ENCODE measurements around the gene LGSN.

DNA sequence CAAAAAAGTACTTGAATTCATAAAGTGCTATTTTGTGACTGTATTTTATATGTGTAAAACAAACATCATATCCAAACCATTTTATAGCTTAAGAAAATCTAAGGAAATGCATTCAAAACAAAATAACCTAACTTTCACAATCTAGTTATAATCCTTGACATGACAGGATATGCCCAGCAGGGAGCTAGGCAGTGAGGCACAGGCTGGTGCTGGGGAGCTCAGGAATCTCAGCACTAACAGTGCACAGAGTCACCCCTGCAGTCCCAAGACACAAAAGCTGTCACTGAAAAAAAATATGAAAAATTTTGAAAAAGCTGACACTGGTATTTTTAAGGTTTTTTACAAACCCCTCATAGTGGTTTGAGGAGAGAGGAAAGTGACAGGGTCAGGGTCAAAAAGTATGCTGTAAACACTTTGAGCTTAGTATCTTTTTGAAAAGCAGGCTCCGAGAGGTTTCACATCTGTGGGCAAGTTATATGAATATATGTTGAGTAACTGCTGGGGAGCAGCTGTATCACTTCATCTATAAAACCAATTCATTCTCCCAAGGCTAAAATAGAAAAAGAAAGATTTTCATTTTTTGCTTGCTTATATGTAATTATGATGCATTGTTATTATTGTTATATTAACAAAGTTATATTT, 24.1 kb downstream of the LGSN start:
- no peak for TF ChIP-seq CTCF (IDR thresholded peaks at IDR 0.05 in 2 of 3, conservative IDR thresholded peaks at IDR 0.05 in 1 of 3; ENCODE audit: control insufficient read depth in 2 of 3, extremely low read depth in 1 of 3, insufficient read depth in 1 of 3, low read depth in 3 of 3, low read length in 3 of 3)
- TF ChIP-seq IKZF1 (conservative IDR thresholded peaks at IDR 0.05) = no peak
- no peak for TF ChIP-seq POLR2A (IDR thresholded peaks at IDR 0.05; ENCODE audit: low read depth, low read length)
- no peak for TF ChIP-seq NFYA (IDR thresholded peaks at IDR 0.05; ENCODE audit: borderline replicate concordance, low read depth, low read length)
- no peak for TF ChIP-seq E2F4 (IDR thresholded peaks at IDR 0.05; ENCODE audit: low read depth, low read length)
- TF ChIP-seq NR2C1 (IDR thresholded peaks at IDR 0.05) = no peak
- no peak for TF ChIP-seq ETV6 (conservative IDR thresholded peaks at IDR 0.05 in 1 of 2, IDR thresholded peaks at IDR 0.05 in 1 of 2; ENCODE audit: borderline replicate concordance in 1 of 2, low read depth in 1 of 2)
- TF ChIP-seq PRDM15 (CRISPR knock-in tag; IDR thresholded peaks at IDR 0.05) = no peak
- TF ChIP-seq FOS (IDR thresholded peaks at IDR 0.05; ENCODE audit: borderline replicate concordance, extremely low read depth, insufficient read length) = no peak
- no peak for TF ChIP-seq KLF5 (IDR thresholded peaks at IDR 0.05; ENCODE audit: partially characterized antibody)
- TF ChIP-seq EZH2 (IDR thresholded peaks at IDR 0.05; ENCODE audit: borderline replicate concordance, control insufficient read depth, low read depth, low read length) = no peak
- TF ChIP-seq BMI1 (IDR thresholded peaks at IDR 0.05; ENCODE audit: borderline replicate concordance) = no peak
- no peak for TF ChIP-seq ATF2 (IDR thresholded peaks at IDR 0.05; ENCODE audit: low read length)
